Smooth muscle cell (in vitro differentiated cells): ENCODE data around the gene ANXA11. TPM values are rescaled to one million over a fixed set of nuclear protein-coding genes. Genes with fewer than 3 reads are reported as not detected.

Source experiments
- DNase-seq: peaks from one replicate; lab custom pipeline; 2025; ENCODE audit not compliant: unreplicated experiment; lab: John Stamatoyannopoulos, UW
- H2AFZ ChIP-seq: fragments of 200-600 bp; sonication (generic); 2 replicates; pipeline ENCODE4 v1.6.0; 2016; ENCODE audit warnings: antibody characterized with exemption, low read depth, mild to moderate bottlenecking
- H3F3A ChIP-seq: fragments of 200-600 bp; sonication (generic); 2 replicates; pipeline ENCODE4 v1.6.0; 2017; ENCODE audit warnings: antibody characterized with exemption, low read depth
- H3K27ac ChIP-seq: fragments of 200-600 bp; sonication (generic); 2 replicates; pipeline ENCODE4 v1.5.1; 2016; ENCODE audit warnings: low read depth, mild to moderate bottlenecking
- H3K27me3 ChIP-seq: fragments of 200-600 bp; sonication (generic); 2 replicates; pipeline ENCODE4 v1.6.1; 2016; ENCODE audit warnings: low read depth, mild to moderate bottlenecking
- H3K36me3 ChIP-seq: fragments of 200-600 bp; sonication (generic); 2 replicates; pipeline ENCODE4 v1.5.1; 2016; ENCODE audit warnings: low read depth
- H3K4me1 ChIP-seq: fragments of 200-600 bp; sonication (generic); 2 replicates; pipeline ENCODE4 v1.5.1; 2016; ENCODE audit warnings: low read depth
- H3K4me2 ChIP-seq: fragments of 200-600 bp; sonication (generic); 2 replicates; pipeline ENCODE4 v1.6.0; 2016; ENCODE audit warnings: mild to moderate bottlenecking
- H3K4me3 ChIP-seq: fragments of 200-600 bp; sonication (generic); 2 replicates; pipeline ENCODE4 v1.5.1; 2016; ENCODE audit warnings: mild to moderate bottlenecking
- H3K79me2 ChIP-seq: fragments of 200-600 bp; sonication (generic); 2 replicates; pipeline ENCODE4 v1.6.0; 2016; ENCODE audit warnings: low read depth, mild to moderate bottlenecking
- H3K9ac ChIP-seq: fragments of 200-600 bp; sonication (generic); 2 replicates; pipeline ENCODE4 v1.6.0; 2016; ENCODE audit warnings: low read depth
- H3K9me3 ChIP-seq: fragments of 200-600 bp; sonication (generic); replicated peaks from 2 replicates; pipeline ENCODE4 v1.5.1; 2016; ENCODE audit warnings: low read depth
- H4K20me1 ChIP-seq: fragments of 200-600 bp; sonication (generic); 2 replicates; pipeline ENCODE4 v1.6.0; 2016; ENCODE audit warnings: low read depth
- CTCF ChIP-seq: fragments of 200-600 bp; sonication (generic); IDR thresholded peaks from 2 replicates; pipeline ENCODE4 v1.5.1; 2017; ENCODE audit warnings: borderline replicate concordance, mild to moderate bottlenecking, antibody characterized with exemption; ENCODE audit not compliant: insufficient read depth, poor library complexity, severe bottlenecking
- WGBS: methylation state at CpG from one replicate; pipeline ENCODE4 v1.1.7; 2016; ENCODE audit warnings: low lambda C conversion rate; 5-methylcytosine and 5-hydroxymethylcytosine counted together
- polyA plus RNA-seq: library from polyadenylated mRNA; unstranded; fragments of >200 nt; fragmentation: Nextera tagmentation; extraction: Ambion mirVana; gene quantifications from 2 replicates; pipeline ENCODE4 v1.2.1, GENCODE V29; 2016
- total RNA-seq: library from RNA; depleted of rRNA; stranded (reverse); fragments of >200 nt; gene quantifications from 2 replicates; pipeline ENCODE4 v1.2.3, GENCODE V29; 2014

ANXA11 gene
- total and polyA plus RNA-seq, 2 experiments from 2014 or later: 36.6 to 93.4 TPM

- Histone ChIP-seq H3K9me3 (no peaks in the 10 kb centered on the region), H3K27ac (no peak overlapping the region), H3K4me3 (no peak overlapping the region), H3K27me3 (peaks cover 3% of the 10 kb centered on the region), H2AFZ (no peak overlapping the region), H3K4me1 (no peaks in the 10 kb centered on the region), H3F3A (no peaks in the 10 kb centered on the region), H3K4me2 (no peak overlapping the region), H3K9ac (no peak overlapping the region), H3K79me2 (no peaks in the 10 kb centered on the region), H3K36me3 (no peaks in the 10 kb centered on the region), H4K20me1 (no peaks in the 10 kb centered on the region)
- DNase-seq: no peak
- WGBS: 86% methylated on average over 4 of the region's 4 CpGs
- no peak for TF ChIP-seq CTCF
Measured at GRCh38 chr10:80118669-80119068, 86.7 kb downstream of the ANXA11 start.

GRCh38 chr10:80110986-80111385 is 94.4 kb downstream of the ANXA11 start:
- H2AFZ ChIP-seq: no peak overlapping the region

GRCh38 chr10:80108576-80109239 is 96.6 kb downstream of the ANXA11 start:
- H3K27ac ChIP-seq: no peak overlapping the region
- 87% methylated on average over 8 of the region's 8 CpGs for WGBS
- no peak overlapping the region for H3K4me2 ChIP-seq
- H2AFZ ChIP-seq: no peak overlapping the region
- DNase-seq: no peak
- no peaks in the 10 kb centered on the region for H3K36me3 ChIP-seq
- H3K9me3 ChIP-seq: peaks cover 6% of the 10 kb centered on the region
- no peaks in the 10 kb centered on the region for H4K20me1 ChIP-seq
- no peaks in the 10 kb centered on the region for H3K79me2 ChIP-seq
- no peak overlapping the region for H3K9ac ChIP-seq
- no peaks in the 10 kb centered on the region for H3K27me3 ChIP-seq
- H3K4me1 ChIP-seq: no peaks in the 10 kb centered on the region
- H3F3A ChIP-seq: peaks cover 3% of the 10 kb centered on the region
- no peak for TF ChIP-seq CTCF
- no peak overlapping the region for H3K4me3 ChIP-seq

More at GRCh38 chr10:80110986-80111385, 94.4 kb downstream of the ANXA11 start:
- no peak overlapping the region for H3K4me3 ChIP-seq
- DNase-seq: no peak
- peaks cover 6% of the 10 kb centered on the region for H3K9me3 ChIP-seq
- no peaks in the 10 kb centered on the region for H4K20me1 ChIP-seq
- H3F3A ChIP-seq: no peaks in the 10 kb centered on the region
- H3K27me3 ChIP-seq: no peaks in the 10 kb centered on the region
- H3K27ac ChIP-seq: no peak overlapping the region
- no peak overlapping the region for H3K4me2 ChIP-seq
- H3K79me2 ChIP-seq: no peaks in the 10 kb centered on the region
- no peaks in the 10 kb centered on the region for H3K36me3 ChIP-seq
- no peak overlapping the region for H3K9ac ChIP-seq
- H3K4me1 ChIP-seq: no peaks in the 10 kb centered on the region
- TF ChIP-seq CTCF: no peak
- 95% methylated on average over 1 of the region's 1 CpG for WGBS
